Activated CD4-positive, alpha-beta T cell treated with anti-CD3 and anti-CD28 coated beads, Interleukin-2, amount 10 ng/mL, durations not matched to agents 7 days and 5 days (primary cell): ENCODE results near the gene SNX13. TPM values are rescaled to one million over a fixed set of nuclear protein-coding genes. Genes with fewer than 3 reads are reported as not detected.

ENCODE experiments used
- CTCF ChIA-PET: fragments of 350-600 bp; sonication (Branson Sonifier 250); formaldehyde crosslinking; loops from one replicate; lab custom pipeline; 2021; ENCODE audit warnings: antibody characterized with exemption; lab: Charles Lee
- POLR2A ChIA-PET: fragments of 350-600 bp; sonication (Branson Sonifier 250); formaldehyde crosslinking; loops from one replicate; lab custom pipeline; 2021; ENCODE audit warnings: antibody characterized with exemption; lab: Charles Lee
- DNase-seq: peaks from one replicate; pipeline ENCODE4 v3.0.0-alpha.2; 2020
- H3K27ac Mint-ChIP-seq: one replicate; pipeline ENCODE4 v1.8.0; 2021; ENCODE audit warnings: mild to moderate bottlenecking, moderate library complexity, mixed read lengths
- H3K27me3 Mint-ChIP-seq: one replicate; pipeline ENCODE4 v1.8.0; 2021; ENCODE audit warnings: mixed read lengths
- H3K36me3 Mint-ChIP-seq: one replicate; pipeline ENCODE4 v1.8.0; 2021; ENCODE audit warnings: low read depth, mixed read lengths
- H3K4me1 Mint-ChIP-seq: one replicate; pipeline ENCODE4 v1.8.0; 2021; ENCODE audit warnings: mixed read lengths
- H3K4me3 Mint-ChIP-seq: one replicate; pipeline ENCODE4 v1.8.0; 2021; ENCODE audit warnings: mild to moderate bottlenecking, moderate library complexity, mixed read lengths
- H3K9me3 Mint-ChIP-seq: one replicate; pipeline ENCODE4 v1.8.0; 2021; ENCODE audit warnings: mixed read lengths
- total RNA-seq, 2 experiments: library from RNA; stranded (reverse); gene quantifications; one replicate each; pipeline ENCODE4 v1.2.3, GENCODE V29; 2021

The SNX13 gene
- total RNA-seq, 2 experiments from 2014 or later, result 25.3 to 26.3 TPM

- CTCF ChIA-PET, result interaction anchor here (0.8 to 1.1 kb wide), 3 partner anchors 14 to 33 kb away, joined by 3 read pairs; no protein-coding TSS in a partner anchor
- POLR2A ChIA-PET, result no interaction called here
- H3K4me3 Mint-ChIP-seq, result no peak overlapping the region
- H3K27ac Mint-ChIP-seq, result no peak overlapping the region
- H3K36me3 Mint-ChIP-seq, result peaks cover 33% of the 10 kb centered on the region
- no peaks in the 10 kb centered on the region for H3K9me3 Mint-ChIP-seq
- DNase-seq, result no peak
- no peaks in the 10 kb centered on the region for H3K27me3 Mint-ChIP-seq
- H3K4me1 Mint-ChIP-seq, result no peaks in the 10 kb centered on the region
These were observed 53.0 kb downstream of the SNX13 start for GRCh38 chr7:17887286-17887685.

- H3K9me3 Mint-ChIP-seq, result no peaks in the 10 kb centered on the region
- H3K36me3 Mint-ChIP-seq, result peaks cover 25% of the 10 kb centered on the region
- no peak for DNase-seq
- CTCF ChIA-PET, result no interaction called here
- no peak overlapping the region for H3K27ac Mint-ChIP-seq
- no peaks in the 10 kb centered on the region for H3K4me1 Mint-ChIP-seq
- POLR2A ChIA-PET, result no interaction called here
- H3K27me3 Mint-ChIP-seq, result no peaks in the 10 kb centered on the region
- H3K4me3 Mint-ChIP-seq, result no peak overlapping the region
These were observed 57.6 kb downstream of the SNX13 start for GRCh38 chr7:17882685-17883084.

- Mint-ChIP-seq H3K4me3 (no peak overlapping the region), H3K36me3 (peaks cover 21% of the 10 kb centered on the region), H3K27me3 (no peaks in the 10 kb centered on the region), H3K27ac (no peak overlapping the region), H3K4me1 (no peaks in the 10 kb centered on the region), H3K9me3 (no peaks in the 10 kb centered on the region)
- CTCF ChIA-PET, result interaction anchor here (0.7 kb wide), 1 partner anchor 1202 kb away, joined by 3 read pairs; no protein-coding TSS in a partner anchor
- POLR2A ChIA-PET, result no interaction called here
- DNase-seq, result no peak
These were observed 61.1 kb downstream of the SNX13 start for GRCh38 chr7:17879075-17879661.

GRCh38 chr7:17878627-17879026, 61.7 kb downstream of the SNX13 start:
- H3K36me3 Mint-ChIP-seq, result peaks cover 25% of the 10 kb centered on the region
- H3K4me3 Mint-ChIP-seq, result no peak overlapping the region
- POLR2A ChIA-PET, result no interaction called here
- no peak for DNase-seq
- CTCF ChIA-PET, result no interaction called here
- H3K9me3 Mint-ChIP-seq, result no peaks in the 10 kb centered on the region
- H3K27ac Mint-ChIP-seq, result no peak overlapping the region
- H3K4me1 Mint-ChIP-seq, result no peaks in the 10 kb centered on the region
- H3K27me3 Mint-ChIP-seq, result no peaks in the 10 kb centered on the region

GRCh38 chr7:17871815-17872533, 68.3 kb downstream of the SNX13 start:
- H3K27me3 Mint-ChIP-seq, result no peaks in the 10 kb centered on the region
- H3K4me3 Mint-ChIP-seq, result no peak overlapping the region
- DNase-seq, result no peak
- no peak overlapping the region for H3K27ac Mint-ChIP-seq
- H3K36me3 Mint-ChIP-seq, result peaks cover 41% of the 10 kb centered on the region
- ChIA-PET CTCF (interaction anchor here (1.3 kb wide), 1 partner anchor 16 kb away, joined by 3 read pairs; no protein-coding TSS in a partner anchor), POLR2A (no interaction called here)
- H3K9me3 Mint-ChIP-seq, result peaks cover 7% of the 10 kb centered on the region
- H3K4me1 Mint-ChIP-seq, result peaks cover 14% of the 10 kb centered on the region

- CTCF ChIA-PET, result interaction anchor here (0.6 kb wide), 1 partner anchor 153 kb away, joined by 3 read pairs; no protein-coding TSS in a partner anchor
- Mint-ChIP-seq H3K36me3 (peaks cover 51% of the 10 kb centered on the region), H3K27me3 (no peaks in the 10 kb centered on the region), H3K9me3 (peaks cover 7% of the 10 kb centered on the region), H3K27ac (no peak overlapping the region), H3K4me1 (peaks cover 14% of the 10 kb centered on the region), H3K4me3 (no peak overlapping the region)
- no peak for DNase-seq
- POLR2A ChIA-PET, result no interaction called here
These were observed 69.9 kb downstream of the SNX13 start for GRCh38 chr7:17870406-17870805.

GRCh38 chr7:17863809-17864143, 76.5 kb downstream of the SNX13 start:
- Mint-ChIP-seq H3K36me3 (peaks cover 50% of the 10 kb centered on the region), H3K27me3 (no peaks in the 10 kb centered on the region), H3K9me3 (no peaks in the 10 kb centered on the region), H3K27ac (no peak overlapping the region), H3K4me1 (peaks cover 5% of the 10 kb centered on the region), H3K4me3 (no peak overlapping the region)
- DNase-seq, result no peak
- ChIA-PET POLR2A (no interaction called here), CTCF (interaction anchor here (0.6 to 1.0 kb wide), 2 partner anchors 10 to 11 kb away, joined by 3 read pairs; no protein-coding TSS in a partner anchor)

GRCh38 chr7:17863095-17863808, 77.0 kb downstream of the SNX13 start:
- H3K4me3 Mint-ChIP-seq, result no peak overlapping the region
- POLR2A ChIA-PET, result no interaction called here
- peaks cover 50% of the 10 kb centered on the region for H3K36me3 Mint-ChIP-seq
- H3K4me1 Mint-ChIP-seq, result peaks cover 5% of the 10 kb centered on the region
- no peaks in the 10 kb centered on the region for H3K9me3 Mint-ChIP-seq
- DNase-seq, result no peak
- no peaks in the 10 kb centered on the region for H3K27me3 Mint-ChIP-seq
- H3K27ac Mint-ChIP-seq, result no peak overlapping the region
- CTCF ChIA-PET, result interaction anchor here (0.6 kb wide), 1 partner anchor 11 kb away, joined by 3 read pairs; no protein-coding TSS in a partner anchor

- no peak for DNase-seq
- Mint-ChIP-seq H3K9me3 (peaks cover 14% of the 10 kb centered on the region), H3K36me3 (peaks cover 60% of the 10 kb centered on the region), H3K27me3 (no peaks in the 10 kb centered on the region), H3K4me1 (peaks cover 28% of the 10 kb centered on the region), H3K4me3 (no peak overlapping the region), H3K27ac (no peak overlapping the region)
- CTCF ChIA-PET, result no interaction called here
- POLR2A ChIA-PET, result no interaction called here
These were observed 84.0 kb downstream of the SNX13 start for GRCh38 chr7:17856251-17856650.

GRCh38 chr7:17855202-17855601, 85.1 kb downstream of the SNX13 start:
- POLR2A ChIA-PET, result no interaction called here
- CTCF ChIA-PET, result no interaction called here
- Mint-ChIP-seq H3K27me3 (no peaks in the 10 kb centered on the region), H3K4me1 (peaks cover 28% of the 10 kb centered on the region), H3K4me3 (peak overlapping the region; percentile 6), H3K27ac (no peak overlapping the region), H3K9me3 (peaks cover 14% of the 10 kb centered on the region), H3K36me3 (peaks cover 54% of the 10 kb centered on the region)
- no peak for DNase-seq

- no peak overlapping the region for H3K4me3 Mint-ChIP-seq
- peaks cover 24% of the 10 kb centered on the region for H3K4me1 Mint-ChIP-seq
- peaks cover 14% of the 10 kb centered on the region for H3K9me3 Mint-ChIP-seq
- H3K27ac Mint-ChIP-seq, result no peak overlapping the region
- no peak for DNase-seq
- peaks cover 55% of the 10 kb centered on the region for H3K36me3 Mint-ChIP-seq
- POLR2A ChIA-PET, result no interaction called here
- H3K27me3 Mint-ChIP-seq, result no peaks in the 10 kb centered on the region
- CTCF ChIA-PET, result interaction anchor here (1.2 kb wide), 1 partner anchor 33 kb away, joined by 3 read pairs; no protein-coding TSS in a partner anchor
These were observed 85.8 kb downstream of the SNX13 start for GRCh38 chr7:17854261-17855047.

GRCh38 chr7:17852361-17852760, 87.9 kb downstream of the SNX13 start:
- H3K4me3 Mint-ChIP-seq, result no peak overlapping the region
- H3K27me3 Mint-ChIP-seq, result no peaks in the 10 kb centered on the region
- H3K27ac Mint-ChIP-seq, result no peak overlapping the region
- peaks cover 54% of the 10 kb centered on the region for H3K36me3 Mint-ChIP-seq
- ChIA-PET CTCF (interaction anchor here (0.6 kb wide), 1 partner anchor 11 kb away, joined by 3 read pairs; no protein-coding TSS in a partner anchor), POLR2A (no interaction called here)
- H3K9me3 Mint-ChIP-seq, result peaks cover 14% of the 10 kb centered on the region
- H3K4me1 Mint-ChIP-seq, result peaks cover 24% of the 10 kb centered on the region
- DNase-seq, result no peak
